SKM-1 treated with dmso at 0.1 percent for 144 hours (cell line): ENCODE data around the gene ANTKMT.

Experiments
- DNase-seq: peaks from one replicate; lab custom pipeline; 2025; ENCODE audit not compliant: unreplicated experiment; lab: John Stamatoyannopoulos, UW

ANTKMT gene

DNA sequence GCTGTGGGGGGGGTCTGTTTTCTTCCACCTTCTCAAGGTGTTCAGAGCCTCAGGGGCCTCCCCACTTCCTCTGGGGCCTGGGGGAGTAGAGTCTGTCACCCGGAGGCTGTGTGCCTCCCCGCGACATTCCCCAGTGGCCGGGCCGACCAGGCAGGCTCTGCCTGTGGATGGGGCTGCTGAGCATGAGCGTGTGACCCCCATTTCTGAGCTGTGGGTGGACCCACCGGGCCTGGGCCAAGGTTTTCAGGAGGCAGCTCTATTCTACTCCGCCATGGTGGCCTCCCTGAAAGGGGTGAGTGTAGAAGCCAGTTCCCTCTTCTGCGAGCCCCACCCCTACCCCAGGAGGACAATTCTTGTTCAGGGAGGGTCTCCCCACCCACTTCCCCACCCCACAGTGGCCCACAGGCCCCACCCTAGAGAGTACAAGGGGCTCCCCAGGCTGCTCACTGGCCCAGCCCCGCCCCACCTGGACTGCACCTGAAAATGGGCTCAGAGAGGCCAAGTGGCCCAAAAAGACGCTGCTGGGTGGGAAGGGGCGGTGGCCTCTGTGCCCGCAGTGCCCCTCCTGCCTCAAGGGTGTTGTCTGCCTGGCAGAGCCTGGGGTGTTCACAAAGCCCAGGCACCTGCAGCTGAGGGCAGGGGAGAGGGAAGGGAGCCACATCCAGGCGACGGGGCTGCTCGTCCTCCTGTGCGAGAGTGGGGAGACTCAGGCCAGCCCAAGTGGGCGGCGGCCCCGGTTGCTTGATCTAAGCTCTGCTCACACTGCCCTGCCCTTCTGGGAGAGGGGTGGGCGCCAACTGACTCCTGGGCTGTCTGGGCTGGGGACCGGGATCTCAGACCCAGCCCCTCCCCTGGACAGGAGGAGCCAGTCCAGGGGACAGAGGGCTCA is 40.9 kb downstream of the ANTKMT start:
- no peak for DNase-seq

DNA sequence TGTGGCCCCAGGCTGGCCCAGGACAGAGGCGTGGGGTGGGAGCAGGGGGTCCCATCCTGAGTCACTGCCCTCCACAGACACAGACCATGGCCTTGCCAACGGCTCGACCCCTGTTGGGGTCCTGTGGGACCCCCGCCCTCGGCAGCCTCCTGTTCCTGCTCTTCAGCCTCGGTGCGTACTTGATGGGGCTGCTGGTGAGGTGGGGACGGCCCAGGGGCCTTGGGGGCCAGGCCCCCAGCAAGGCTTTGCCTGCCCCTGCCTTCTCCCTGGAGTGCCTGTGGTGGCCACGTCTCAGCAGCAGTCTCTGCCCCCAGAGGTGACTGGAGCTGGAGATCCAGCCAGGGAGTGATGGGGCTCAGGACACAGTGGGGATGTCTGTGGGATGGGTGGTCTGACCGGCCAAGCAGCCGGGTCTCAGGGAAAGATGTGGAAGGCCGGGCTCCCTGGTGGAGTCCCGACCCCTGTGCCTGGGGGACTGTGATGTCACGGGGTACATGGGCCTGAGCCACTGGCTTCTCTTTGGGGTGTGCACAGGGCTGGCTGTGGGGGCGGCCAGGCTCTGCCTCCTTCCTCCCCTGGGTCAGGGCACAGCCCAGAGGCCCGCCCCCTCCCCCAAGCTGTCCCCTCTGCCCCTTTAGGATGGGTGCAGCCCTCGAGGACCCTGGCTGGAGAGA is 41.8 kb downstream of the ANTKMT start:
- DNase-seq: no peak

DNA sequence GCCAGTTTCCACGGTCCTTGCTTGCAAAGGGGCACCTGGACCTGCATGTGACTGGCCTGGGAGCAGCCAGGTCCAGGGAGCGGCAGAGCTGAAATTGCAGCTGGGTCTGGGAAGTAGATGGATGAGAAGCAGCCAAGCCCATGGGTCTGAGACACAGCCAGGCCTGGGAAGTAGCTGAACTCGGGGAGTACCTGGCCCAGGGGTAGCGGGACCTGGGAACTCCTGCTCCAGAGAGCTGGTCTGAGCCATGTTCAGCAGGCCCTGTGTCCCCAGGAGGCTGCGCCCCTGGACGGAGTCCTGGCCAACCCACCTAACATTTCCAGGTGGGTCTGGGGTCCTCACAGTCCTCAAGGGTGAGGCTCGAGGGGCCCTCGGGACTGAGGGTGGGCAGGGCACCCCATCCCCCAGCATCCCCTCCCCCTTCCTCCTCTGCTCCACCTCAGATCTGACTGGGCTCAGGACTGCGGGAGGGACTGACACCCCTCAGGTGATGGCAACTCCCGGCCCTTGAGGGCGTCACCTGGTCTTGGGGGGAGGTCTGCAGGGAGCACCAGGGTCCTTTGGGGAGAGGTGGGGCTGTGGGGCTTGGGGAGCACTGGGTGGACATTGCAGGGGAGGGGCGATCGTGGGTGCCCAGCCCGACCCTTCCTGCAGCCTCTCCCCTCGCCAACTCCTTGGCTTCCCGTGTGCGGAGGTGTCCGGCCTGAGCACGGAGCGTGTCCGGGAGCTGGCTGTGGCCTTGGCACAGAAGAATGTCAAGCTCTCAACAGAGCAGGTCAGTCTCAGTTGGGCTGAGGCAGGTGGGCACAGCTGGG is 42.6 kb downstream of the ANTKMT start:
- DNase-seq: no peak

DNA sequence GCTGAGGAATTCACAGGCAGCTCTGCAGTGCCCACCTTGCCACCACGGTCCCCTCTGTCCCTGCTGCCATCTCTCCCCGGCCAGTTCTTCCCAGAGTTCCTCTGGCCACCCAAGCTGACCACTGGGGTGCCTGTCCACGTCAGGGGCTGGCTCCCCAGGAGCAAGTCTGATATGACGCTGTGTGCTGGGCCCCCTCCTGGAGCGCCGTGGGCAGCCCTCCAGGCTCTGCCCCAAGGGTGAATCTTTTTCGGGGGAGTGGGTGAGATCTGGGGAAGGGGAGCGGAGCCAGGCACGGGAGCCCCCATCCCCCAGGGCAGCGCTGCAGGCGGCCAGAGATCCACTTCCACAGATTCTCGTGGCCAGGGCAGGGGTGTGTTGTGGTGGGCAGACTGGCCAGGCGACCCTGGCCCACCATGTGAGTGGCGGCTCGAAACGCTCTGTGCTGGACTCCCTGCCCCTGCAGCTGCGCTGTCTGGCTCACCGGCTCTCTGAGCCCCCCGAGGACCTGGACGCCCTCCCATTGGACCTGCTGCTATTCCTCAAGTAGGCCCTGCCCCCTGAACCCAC is 43.3 kb downstream of the ANTKMT start:
- DNase-seq: no peak

DNA sequence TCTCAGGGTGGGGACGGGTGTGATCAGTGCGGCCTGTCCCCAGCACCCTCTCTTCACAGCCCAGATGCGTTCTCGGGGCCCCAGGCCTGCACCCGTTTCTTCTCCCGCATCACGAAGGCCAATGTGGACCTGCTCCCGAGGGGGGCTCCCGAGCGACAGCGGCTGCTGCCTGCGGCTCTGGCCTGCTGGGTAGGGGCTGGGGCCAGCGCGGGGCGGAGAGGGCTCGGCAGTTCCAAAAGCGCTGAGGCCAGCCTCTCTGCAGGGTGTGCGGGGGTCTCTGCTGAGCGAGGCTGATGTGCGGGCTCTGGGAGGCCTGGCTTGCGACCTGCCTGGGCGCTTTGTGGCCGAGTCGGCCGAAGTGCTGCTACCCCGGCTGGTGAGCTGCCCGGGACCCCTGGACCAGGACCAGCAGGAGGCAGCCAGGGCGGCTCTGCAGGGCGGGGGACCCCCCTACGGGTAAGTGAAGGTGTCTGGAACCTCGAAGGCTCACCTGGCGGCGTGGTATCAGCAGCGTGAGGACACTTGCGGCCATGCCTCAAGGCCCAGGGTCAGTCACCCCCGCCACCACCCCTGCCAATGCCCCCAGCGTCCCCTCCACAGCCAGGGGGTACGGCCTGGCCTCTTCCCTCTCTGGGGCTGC is 44.0 kb downstream of the ANTKMT start:
- no peak for DNase-seq

DNA sequence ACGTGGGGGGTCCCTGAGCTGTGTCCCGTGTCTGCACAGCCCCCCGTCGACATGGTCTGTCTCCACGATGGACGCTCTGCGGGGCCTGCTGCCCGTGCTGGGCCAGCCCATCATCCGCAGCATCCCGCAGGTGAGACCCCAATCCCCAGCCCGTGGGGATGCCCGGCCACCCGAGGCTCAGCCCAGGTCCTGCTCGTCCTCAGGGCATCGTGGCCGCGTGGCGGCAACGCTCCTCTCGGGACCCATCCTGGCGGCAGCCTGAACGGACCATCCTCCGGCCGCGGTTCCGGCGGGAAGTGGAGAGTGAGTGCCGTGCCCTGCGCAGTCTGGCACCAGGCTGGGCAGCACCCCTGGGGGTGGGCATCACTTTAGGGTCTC is 44.5 kb downstream of the ANTKMT start:
- no peak for DNase-seq

DNA sequence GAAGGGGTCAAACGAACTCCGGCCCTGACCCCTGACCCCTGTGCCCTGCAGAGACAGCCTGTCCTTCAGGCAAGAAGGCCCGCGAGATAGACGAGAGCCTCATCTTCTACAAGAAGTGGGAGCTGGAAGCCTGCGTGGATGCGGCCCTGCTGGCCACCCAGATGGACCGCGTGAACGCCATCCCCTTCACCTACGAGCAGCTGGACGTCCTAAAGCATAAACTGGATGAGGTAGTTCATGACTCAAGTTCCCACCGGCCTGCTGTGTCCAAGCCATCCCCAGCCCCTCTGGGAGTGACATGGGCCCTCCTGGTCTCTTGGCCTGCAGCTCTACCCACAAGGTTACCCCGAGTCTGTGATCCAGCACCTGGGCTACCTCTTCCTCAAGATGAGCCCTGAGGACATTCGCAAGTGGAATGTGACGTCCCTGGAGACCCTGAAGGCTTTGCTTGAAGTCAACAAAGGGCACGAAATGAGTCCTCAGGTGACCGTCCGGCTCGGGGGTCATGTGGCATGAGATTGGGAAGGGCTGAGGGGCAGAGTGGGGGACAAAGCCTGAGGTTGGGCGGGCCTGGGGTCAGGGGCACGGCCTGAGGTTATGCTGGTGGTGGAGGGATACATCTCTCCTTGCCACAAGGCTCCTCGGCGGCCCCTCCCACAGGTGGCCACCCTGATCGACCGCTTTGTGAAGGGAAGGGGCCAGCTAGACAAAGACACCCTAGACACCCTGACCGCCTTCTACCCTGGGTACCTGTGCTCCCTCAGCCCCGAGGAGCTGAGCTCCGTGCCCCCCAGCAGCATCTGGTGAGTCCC is 45.3 kb downstream of the ANTKMT start:
- DNase-seq: no peak

DNA sequence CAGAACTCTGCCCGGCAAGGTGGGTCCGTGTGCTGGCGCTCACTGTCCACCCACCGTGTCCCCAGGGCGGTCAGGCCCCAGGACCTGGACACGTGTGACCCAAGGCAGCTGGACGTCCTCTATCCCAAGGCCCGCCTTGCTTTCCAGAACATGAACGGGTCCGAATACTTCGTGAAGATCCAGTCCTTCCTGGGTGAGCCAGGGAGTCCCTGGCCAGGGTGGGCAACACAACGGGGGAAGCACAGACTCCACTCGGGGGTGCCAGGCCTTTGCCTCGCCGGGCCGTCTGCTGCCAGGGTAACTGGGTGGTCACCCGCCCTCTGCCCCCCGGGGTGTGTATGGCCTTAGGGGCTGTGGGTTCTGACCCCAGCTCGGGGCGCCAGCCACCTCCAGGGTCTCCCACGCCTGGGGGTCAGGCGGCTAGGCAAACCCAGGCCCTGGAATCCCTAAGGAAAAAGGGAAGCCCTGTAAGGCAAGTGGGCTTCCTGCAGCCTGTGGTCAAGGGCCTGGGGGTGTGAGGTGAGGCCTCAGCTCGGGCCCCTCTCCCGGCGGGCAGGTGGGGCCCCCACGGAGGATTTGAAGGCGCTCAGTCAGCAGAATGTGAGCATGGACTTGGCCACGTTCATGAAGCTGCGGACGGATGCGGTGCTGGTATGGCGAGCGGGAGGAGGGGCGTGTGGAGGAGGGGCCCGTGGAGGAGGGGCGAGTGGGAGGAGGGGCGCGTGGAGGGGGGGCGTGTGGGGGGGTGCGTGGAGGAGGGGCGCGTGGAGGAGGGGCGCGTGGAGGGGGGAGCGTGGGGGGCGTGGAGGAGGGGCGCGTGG is 46.1 kb downstream of the ANTKMT start:
- DNase-seq: no peak

DNA sequence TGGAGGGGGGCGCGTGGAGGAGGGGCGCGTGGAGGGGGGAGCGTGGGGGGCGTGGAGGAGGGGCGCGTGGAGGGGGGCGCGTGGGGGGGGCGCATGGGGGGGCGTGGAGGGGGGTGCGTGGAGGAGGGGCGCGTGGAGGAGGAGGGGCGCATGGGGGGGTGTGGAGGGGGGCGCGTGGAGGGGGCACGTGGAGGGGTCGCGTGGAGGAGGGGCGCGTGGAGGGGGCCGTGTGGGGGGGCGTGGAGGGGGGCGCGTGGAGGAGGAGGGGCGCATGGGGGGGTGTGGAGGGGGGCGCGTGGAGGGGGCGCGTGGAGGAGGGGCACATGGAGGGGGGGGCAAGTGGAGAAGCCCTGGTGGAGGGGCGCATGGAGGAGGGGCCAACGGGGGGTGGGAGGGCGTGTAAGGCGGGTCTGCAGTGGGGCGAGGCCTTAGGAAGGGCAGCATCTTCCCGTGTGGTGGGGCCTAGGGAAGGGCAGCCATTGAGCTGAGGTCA is 46.8 kb downstream of the ANTKMT start:
- no peak for DNase-seq

DNA sequence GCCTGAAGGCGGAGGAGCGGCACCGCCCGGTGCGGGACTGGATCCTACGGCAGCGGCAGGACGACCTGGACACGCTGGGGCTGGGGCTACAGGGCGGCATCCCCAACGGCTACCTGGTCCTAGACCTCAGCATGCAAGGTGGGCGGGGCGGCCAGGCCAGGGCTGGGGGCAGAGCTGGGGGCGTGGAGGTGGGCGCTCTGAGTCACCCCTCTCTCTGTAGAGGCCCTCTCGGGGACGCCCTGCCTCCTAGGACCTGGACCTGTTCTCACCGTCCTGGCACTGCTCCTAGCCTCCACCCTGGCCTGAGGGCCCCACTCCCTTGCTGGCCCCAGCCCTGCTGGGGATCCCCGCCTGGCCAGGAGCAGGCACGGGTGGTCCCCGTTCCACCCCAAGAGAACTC is 47.5 kb downstream of the ANTKMT start:
- no peak for DNase-seq

DNA sequence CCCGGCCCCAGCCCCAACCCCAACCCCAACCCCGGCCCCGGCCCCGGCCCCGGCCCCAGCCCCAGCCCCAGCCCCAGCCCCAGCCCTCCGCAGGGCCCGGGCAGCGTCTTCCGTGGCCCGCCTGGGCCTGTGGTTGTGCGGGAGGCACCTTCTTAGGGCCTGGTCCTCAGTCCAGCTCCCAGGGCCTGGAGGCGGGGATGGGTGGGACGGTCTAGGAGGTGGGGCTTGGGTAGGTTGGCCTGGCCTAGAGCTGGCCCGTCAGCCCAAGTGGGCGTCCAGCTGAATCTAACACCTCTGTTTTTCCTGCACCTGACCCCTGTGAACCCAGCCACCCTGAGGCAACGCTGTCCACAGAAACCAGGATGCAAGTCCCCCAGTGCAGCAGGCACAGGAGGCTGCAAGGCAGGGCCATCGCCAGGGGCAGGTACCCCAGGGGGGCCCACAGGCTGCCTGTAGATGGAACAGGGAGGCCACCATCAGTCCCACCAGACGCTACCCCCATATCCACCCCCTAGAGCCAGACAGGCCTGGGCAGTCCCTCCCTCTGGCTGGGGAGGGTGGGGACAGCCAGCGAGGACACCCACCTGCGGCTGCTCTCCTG is 48.3 kb downstream of the ANTKMT start:
- DNase-seq: no peak

DNA sequence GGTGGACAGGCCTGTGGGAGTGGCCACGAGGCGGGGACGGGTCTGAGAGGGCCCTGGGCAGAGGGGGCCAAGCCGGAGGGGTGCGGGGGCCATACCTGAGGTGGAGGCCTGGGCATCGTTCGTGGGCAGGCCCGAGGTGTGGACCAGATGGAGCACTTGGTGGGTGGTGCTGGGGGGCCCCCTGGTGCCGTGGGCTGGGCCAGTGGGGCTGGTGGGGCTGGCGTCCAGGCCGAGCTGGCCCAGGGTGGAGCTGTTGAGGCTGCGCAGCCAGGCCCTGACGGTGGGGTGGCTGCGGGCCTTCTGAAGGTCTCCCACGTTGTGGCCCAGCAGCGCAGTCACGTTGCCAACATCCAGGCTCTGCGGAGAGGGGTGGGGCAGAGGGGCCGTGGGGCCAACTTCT is 49.0 kb downstream of the ANTKMT start:
- DNase-seq: no peak

DNA sequence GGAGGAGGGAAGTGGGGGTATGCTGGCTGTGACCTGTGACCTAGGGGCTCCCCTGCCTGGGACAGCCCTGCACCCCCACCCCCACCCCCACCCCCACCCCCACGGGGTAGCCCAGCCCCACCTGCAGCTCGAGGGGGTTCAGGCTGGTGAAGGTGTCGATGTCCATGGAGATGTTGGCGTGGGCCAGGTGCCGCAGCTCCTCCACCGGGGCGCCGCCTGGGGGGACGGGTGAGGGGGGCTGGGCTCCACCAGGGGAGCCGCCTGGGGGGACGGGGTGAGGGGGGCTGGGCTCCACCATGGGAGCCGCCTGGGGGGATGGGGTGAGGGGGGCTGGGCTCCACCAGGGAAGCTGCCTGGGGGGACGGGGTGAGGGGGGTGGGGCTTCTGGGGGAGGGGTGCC is 49.5 kb downstream of the ANTKMT start:
- no peak for DNase-seq
